NCI-H2196 (cell line): ENCODE data around the gene NAPG.
"Not testable (repeated sequence)": the region's sequence is repeated elsewhere in the genome, so short reads cannot be mapped to it uniquely, and the experiment has no call there.

Experiments used
- DNase-seq: peaks from one replicate; lab custom pipeline; 2025; ENCODE audit not compliant: unreplicated experiment; lab: John Stamatoyannopoulos, UW

NAPG gene

GRCh38 chr18:10514082-10514481 is 11.7 kb upstream of the NAPG start:
- DNase-seq: no peak

- no peak for DNase-seq
These were observed 11.2 kb upstream of the NAPG start for GRCh38 chr18:10514601-10515000.

GRCh38 chr18:10515456-10515855 is 10.4 kb upstream of the NAPG start:
- DNase-seq: no peak

- DNase-seq: no peak
These were observed 9.7 kb upstream of the NAPG start for GRCh38 chr18:10516078-10516477.

GRCh38 chr18:10518595-10519255 is 7.1 kb upstream of the NAPG start:
- no peak for DNase-seq

GRCh38 chr18:10519366-10519765 is 6.5 kb upstream of the NAPG start:
- DNase-seq: no peak

- DNase-seq: peak; percentile 64
These were observed 5.6 kb upstream of the NAPG start for GRCh38 chr18:10519999-10520935.

- no peak for DNase-seq
These were observed 4.3 kb upstream of the NAPG start for GRCh38 chr18:10521566-10521965.

- DNase-seq: no peak
These were observed 3.3 kb upstream of the NAPG start for GRCh38 chr18:10522574-10522973.

- DNase-seq: no peak
These were observed 2.3 kb upstream of the NAPG start for GRCh38 chr18:10523544-10523943.

GRCh38 chr18:10524507-10525370 is 1.1 kb upstream of the NAPG start:
- DNase-seq: no peak

GRCh38 chr18:10525371-10525691 is 496 bp upstream of the NAPG start:
- DNase-seq: no peak

GRCh38 chr18:10526561-10526949 is 728 bp downstream of the NAPG start:
- DNase-seq: no peak

- no peak for DNase-seq
These were observed 2.6 kb downstream of the NAPG start for GRCh38 chr18:10528439-10528838.

GRCh38 chr18:10530002-10530401 is 4.2 kb downstream of the NAPG start:
- DNase-seq: no peak

GRCh38 chr18:10530852-10531251 is 5.0 kb downstream of the NAPG start:
- no peak for DNase-seq

GRCh38 chr18:10533111-10533510 is 7.3 kb downstream of the NAPG start:
- DNase-seq: no peak

- no peak for DNase-seq
These were observed 10.5 kb downstream of the NAPG start for GRCh38 chr18:10536280-10536679.

GRCh38 chr18:10537765-10538164 is 11.9 kb downstream of the NAPG start:
- no peak for DNase-seq

- DNase-seq: not testable (repeated sequence)
These were observed 13.3 kb downstream of the NAPG start for GRCh38 chr18:10539124-10539523.

- DNase-seq: no peak
These were observed 17.4 kb downstream of the NAPG start for GRCh38 chr18:10543277-10543676.
